Stimulated activated CD8-positive, alpha-beta memory T cell treated with anti-CD3 and anti-CD28 coated beads, Interleukin-7, amount 100 ng/mL, for 4 hours (primary cell): ENCODE data around the gene RAD52.
"Not testable (repeated sequence)": the region's sequence is repeated elsewhere in the genome, so short reads cannot be mapped to it uniquely, and the experiment has no call there.

Source experiments
- DNase-seq, 2 donors: peaks; one replicate each; pipeline ENCODE4 v3.0.0-alpha.2; 2020; ENCODE audit warnings: low read depth in 2 of 2

Gene RAD52

GRCh38 chr12:967641-968040 lies 18.1 kb upstream of the RAD52 start:
- DNase-seq, result no peak

GRCh38 chr12:966724-967123 lies 17.2 kb upstream of the RAD52 start:
- DNase-seq, result no peak

DNA sequence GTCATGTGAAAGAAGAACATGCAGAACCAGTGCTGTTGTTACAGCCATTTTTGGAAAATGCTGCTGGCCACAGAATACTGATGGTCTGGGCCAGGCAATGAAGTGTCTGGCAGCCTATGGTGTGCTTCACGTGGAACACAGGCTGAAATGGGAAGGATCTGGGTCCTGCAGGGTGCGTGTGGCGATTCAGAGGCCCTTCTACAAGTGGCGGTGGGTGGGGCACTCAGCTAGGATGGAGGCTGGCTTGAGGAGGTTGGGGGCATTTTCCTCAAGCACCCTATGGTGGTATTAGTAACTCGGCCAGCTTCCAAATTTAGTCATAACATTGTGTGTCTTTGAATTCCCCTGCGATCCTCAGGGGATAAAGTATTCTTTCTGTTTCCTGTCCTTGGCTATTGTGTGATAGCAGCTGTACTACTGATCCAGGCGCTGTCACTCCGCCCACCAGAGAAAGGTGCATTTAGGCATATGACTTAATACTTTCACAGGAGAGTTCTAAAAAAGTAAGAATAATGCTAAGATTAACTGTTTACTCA lies 9.2 kb upstream of the RAD52 start:
- no peak for DNase-seq

DNA sequence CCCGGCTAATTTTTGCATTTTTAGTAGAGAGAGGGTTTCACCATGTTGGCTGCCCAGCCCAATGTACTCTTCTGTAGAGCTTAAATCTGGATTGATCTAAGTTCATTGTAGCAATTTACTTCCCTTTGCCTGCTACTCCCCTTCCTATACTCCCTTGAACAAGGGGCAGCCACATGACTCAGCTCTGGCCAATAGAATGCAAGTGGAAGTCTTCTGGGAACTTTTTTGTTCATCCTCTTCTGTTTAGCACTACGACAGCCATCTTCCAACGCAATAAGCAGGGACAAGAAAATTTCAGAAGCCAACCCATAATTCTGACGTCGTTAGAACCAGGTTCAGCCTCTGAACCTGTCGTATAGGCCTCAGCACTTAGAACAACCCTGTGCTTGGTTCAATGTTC lies 6.4 kb upstream of the RAD52 start:
- no peak for DNase-seq

GRCh38 chr12:954741-955140 lies 5.2 kb upstream of the RAD52 start:
- DNase-seq, result no peak

DNA sequence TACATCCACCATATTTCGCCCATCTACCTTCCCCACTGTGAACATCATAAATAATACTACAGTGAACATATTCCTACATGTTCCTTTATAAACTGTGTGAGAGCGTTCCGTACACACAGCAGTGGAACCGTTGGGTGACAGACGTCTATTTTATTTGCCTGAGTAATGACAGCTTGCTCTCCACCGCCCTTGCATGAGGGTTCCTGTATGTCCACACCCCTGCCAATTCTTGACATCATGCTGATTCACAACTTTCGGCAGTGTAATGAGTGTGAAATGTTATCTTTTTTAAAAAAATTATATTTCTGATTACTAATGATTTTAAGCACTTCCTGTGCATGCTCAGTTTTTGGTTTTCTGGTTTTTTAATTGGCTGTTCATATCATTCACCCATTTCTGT lies 4.3 kb upstream of the RAD52 start:
- DNase-seq, result no peak

DNA sequence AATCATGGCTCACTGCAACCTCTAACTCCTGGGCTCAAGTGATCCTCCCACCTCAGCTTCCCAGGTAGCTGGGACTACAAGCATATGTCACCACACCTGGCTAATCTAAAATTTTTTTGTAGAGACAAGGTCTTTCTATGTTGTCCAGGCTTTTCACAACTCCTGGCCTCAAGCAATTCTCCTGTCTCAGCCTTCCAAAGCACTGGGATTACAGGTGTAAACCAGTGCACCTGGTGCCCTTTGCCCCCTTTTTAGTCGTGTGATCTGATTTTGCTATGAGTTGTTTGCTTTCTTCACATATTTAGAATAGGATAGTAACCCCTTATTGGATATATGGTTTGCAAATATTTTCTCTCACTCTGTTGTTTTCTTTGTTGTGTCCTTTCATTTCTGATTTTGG lies 1.7 kb upstream of the RAD52 start:
- DNase-seq, result no peak

DNA sequence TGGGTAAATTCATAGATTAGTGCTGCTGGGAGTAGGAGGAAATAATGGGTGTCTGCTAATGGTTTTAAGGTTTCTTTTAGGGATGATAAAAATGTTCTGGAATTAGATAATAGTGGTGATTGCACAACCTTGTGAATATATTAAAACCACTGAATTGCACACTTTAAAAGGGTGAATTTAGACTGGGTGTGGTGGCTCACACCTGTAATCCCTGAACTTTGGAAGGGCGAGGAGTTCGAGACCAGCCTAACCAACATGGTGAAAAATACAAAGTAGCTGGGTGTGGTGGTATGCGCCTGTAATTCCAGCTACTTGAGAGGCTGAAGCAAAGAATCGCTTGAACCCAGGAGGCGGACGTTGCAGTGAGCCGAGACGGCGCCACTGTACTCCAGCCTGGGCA lies 1.3 kb downstream of the RAD52 start:
- DNase-seq, result no peak

DNA sequence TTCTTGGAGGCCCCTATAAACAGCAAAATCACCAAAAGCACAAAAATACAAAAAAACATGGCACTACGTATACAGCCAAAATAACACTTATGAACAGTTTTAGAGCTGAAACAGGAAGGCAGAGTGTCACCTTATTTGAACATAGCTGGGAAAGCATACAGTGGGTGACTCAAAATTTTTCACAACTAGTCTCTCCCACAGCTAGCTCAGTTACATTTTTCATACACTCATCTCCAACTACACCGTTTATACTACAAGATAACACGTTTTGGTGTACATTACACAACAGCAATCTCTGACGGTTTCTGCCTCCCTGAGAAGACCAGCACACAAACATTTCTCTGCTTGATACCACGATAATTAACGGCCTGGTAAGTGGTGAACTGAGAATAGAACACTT lies 2.9 kb downstream of the RAD52 start:
- no peak for DNase-seq

DNA sequence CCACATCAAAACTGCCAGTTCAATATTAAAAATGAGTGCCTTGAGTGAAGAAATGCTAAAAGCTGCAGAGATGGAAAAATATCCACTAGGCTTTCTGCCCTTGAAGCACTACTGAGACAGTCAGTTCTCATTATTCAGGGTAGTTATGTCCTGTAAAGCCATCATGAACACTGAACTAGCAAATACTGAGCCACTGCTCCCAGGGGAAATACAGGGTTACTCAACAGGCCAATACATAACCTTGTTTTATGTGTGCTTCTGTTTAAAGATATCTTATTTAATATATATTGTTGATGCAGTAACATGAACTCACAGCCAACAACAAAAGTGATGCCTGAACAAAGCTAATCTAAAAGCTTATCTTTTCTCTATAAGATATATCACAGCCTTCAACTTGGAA lies 3.3 kb downstream of the RAD52 start:
- no peak for DNase-seq

- DNase-seq, result no peak
These were observed 5.3 kb downstream of the RAD52 start for GRCh38 chr12:944211-944610.

DNA sequence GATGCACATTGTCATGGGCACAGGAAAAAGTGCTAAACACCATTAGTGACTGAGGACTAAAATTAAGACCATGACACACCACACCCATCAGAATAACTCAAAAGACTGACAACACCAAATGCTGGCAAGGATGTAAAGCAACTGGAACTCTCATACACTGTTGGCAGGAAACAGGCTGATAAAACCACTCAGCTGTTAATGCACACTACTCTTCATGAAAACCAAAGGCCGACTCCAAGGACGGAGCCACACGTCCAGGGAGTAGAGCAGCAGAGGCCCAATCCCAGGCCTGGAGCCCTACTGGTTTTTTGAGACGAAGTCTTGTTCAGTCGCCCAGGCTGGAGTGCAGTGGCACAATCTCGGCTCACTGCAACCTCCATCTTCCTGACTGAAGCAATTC lies 6.4 kb downstream of the RAD52 start:
- DNase-seq, result no peak

GRCh38 chr12:938810-939209 lies 10.7 kb downstream of the RAD52 start:
- DNase-seq, result no peak

GRCh38 chr12:936377-937345 lies 12.8 kb downstream of the RAD52 start:
- no peak for DNase-seq

GRCh38 chr12:935891-936290 lies 13.6 kb downstream of the RAD52 start:
- DNase-seq, result not testable (repeated sequence)

DNA sequence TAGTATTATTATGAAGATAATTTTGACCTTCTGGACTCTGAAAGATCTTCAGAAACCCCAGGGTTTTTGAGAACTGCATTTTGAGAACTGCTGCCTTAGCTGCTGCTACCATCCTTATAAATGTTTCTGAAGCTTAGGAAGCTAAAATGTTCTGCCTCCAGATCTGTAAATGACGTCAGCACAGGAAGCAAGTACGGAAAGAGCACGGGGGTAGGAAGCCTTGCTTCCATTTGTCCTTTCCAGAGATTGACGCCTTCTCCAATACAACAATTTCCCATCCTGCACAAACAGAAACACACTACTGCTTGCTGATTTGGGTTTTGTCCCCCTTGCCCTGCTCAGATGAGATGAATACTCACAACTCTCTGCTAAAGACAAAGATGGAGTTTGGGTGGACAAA lies 17.9 kb downstream of the RAD52 start:
- no peak for DNase-seq

DNA sequence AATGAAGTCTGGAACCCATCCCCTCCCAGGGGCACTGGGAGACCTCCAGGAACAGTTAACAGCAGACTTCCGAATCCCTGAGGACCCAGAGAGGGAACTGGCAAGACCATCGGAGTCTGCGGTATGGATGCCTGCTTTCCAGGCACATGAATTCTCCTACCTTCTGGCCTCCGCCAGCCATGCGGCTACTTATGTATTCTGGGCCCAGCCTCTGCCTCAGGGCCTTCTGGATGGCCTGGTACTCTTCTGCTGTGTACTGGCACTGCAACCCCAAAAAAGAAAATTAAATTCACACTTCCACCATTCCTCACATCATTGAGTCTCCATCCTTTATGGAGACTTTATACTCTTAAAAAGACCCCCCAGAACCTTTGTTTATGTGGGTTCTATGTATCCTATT lies 18.4 kb downstream of the RAD52 start:
- no peak for DNase-seq

- no peak for DNase-seq
These were observed 22.9 kb downstream of the RAD52 start for GRCh38 chr12:926641-927040.

- DNase-seq, result no peak
These were observed 27.2 kb downstream of the RAD52 start for GRCh38 chr12:922285-922684.

GRCh38 chr12:920676-921075 lies 28.8 kb downstream of the RAD52 start:
- DNase-seq, result no peak

DNA sequence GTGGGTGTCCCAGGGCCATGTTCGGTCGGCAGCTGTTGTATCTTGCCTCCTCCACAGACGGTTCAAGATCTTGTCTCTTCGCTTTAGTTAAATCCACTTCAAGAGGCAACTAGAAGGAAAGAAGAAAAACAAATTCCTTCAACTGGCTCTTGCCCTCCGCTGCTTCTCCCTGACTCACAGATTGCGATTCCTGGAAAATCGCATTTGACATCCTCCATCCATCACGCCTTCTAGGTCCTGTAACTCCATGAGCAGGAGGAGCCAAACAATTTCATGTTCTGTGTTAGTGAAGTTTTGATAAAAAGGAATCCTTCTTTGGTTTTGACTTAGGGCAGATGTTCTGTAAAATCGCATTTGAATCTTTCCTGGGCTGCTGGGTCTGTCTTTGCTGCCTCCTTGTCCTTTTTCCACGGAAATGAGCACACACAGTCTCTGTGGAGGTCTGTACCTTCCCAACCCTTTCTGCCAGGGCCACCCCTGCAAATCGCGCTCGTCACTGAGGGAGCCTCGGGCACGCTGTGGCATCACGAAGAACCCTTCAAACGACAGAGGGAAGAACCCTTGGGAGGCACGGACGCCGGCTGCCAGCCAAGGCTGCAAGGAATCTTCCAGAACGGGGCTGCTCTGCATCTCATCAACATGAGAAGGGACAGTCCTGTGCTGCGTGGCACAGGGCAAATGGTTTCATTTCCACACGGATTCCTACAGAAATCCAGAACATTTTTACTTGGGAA lies 32.6 kb downstream of the RAD52 start:
- DNase-seq, result no peak

- no peak for DNase-seq
These were observed 33.3 kb downstream of the RAD52 start for GRCh38 chr12:916240-916639.

- DNase-seq, result no peak
These were observed 34.4 kb downstream of the RAD52 start for GRCh38 chr12:915090-915489.
